Measurements from ENCODE around the gene EIF2B4. TPM values are rescaled to one million over a fixed set of nuclear protein-coding genes. Genes with fewer than 3 reads are reported as not detected.
A peak's percentile ranks its signal among the peaks of the same experiment; 100 is the strongest.

EIF2B4 gene
- total RNA-seq, 1 donor = 19.2 TPM

- peak overlapping the region; percentile 89 for H3K27ac ChIP-seq (ENCODE audit: low read depth, low read length)
- no peaks in the 10 kb centered on the region for H3K9me3 ChIP-seq (ENCODE audit: low read depth, low read length)
- peaks cover 74% of the 10 kb centered on the region for H3K36me3 ChIP-seq (ENCODE audit: insufficient read depth, low read length)
- no peak for DNase-seq (ENCODE audit: insufficient read length, low spot score, missing footprints)
- H4K20me1 ChIP-seq (ENCODE audit: insufficient read depth, low read length) = peaks cover 15% of the 10 kb centered on the region
- peaks cover 49% of the 10 kb centered on the region for H3K79me2 ChIP-seq (ENCODE audit: insufficient read depth, low read length)
- peaks cover 14% of the 10 kb centered on the region for H3K4me1 ChIP-seq (ENCODE audit: insufficient read depth, low read length)
- TF ChIP-seq, protein P1, sequence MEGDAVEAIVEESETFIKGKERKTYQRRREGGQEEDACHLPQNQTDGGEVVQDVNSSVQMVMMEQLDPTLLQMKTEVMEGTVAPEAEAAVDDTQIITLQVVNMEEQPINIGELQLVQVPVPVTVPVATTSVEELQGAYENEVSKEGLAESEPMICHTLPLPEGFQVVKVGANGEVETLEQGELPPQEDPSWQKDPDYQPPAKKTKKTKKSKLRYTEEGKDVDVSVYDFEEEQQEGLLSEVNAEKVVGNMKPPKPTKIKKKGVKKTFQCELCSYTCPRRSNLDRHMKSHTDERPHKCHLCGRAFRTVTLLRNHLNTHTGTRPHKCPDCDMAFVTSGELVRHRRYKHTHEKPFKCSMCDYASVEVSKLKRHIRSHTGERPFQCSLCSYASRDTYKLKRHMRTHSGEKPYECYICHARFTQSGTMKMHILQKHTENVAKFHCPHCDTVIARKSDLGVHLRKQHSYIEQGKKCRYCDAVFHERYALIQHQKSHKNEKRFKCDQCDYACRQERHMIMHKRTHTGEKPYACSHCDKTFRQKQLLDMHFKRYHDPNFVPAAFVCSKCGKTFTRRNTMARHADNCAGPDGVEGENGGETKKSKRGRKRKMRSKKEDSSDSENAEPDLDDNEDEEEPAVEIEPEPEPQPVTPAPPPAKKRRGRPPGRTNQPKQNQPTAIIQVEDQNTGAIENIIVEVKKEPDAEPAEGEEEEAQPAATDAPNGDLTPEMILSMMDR (IDR thresholded peaks at IDR 0.05; ENCODE audit: extremely low read depth, low read depth, low read length) = no peak
- peak overlapping the region; percentile 90 for H3K4me3 ChIP-seq (ENCODE audit: insufficient read depth, low read length)
- no peak overlapping the region for H2AFZ ChIP-seq (ENCODE audit: low read length)
- peak overlapping the region; percentile 99 for H3K4me2 ChIP-seq (ENCODE audit: insufficient read depth, low read length)
- H3K27me3 ChIP-seq (ENCODE audit: insufficient read depth, low read length) = no peaks in the 10 kb centered on the region
Measured at GRCh38 chr2:27379383-27379835, 9.3 kb upstream of the EIF2B4 start.

- H3K4me1 ChIP-seq (ENCODE audit: insufficient read depth, low read length) = peaks cover 14% of the 10 kb centered on the region
- no peaks in the 10 kb centered on the region for H3K9me3 ChIP-seq (ENCODE audit: low read depth, low read length)
- peaks cover 15% of the 10 kb centered on the region for H4K20me1 ChIP-seq (ENCODE audit: insufficient read depth, low read length)
- H3K79me2 ChIP-seq (ENCODE audit: insufficient read depth, low read length) = peaks cover 53% of the 10 kb centered on the region
- peaks cover 76% of the 10 kb centered on the region for H3K36me3 ChIP-seq (ENCODE audit: insufficient read depth, low read length)
- TF ChIP-seq, protein P1 (IDR thresholded peaks at IDR 0.05; ENCODE audit: extremely low read depth, low read depth, low read length) = no peak
- peak; percentile 74 for DNase-seq (ENCODE audit: insufficient read length, low spot score, missing footprints)
- H2AFZ ChIP-seq (ENCODE audit: low read length) = no peak overlapping the region
- H3K4me2 ChIP-seq (ENCODE audit: insufficient read depth, low read length) = peak overlapping the region; percentile 99
- H3K27me3 ChIP-seq (ENCODE audit: insufficient read depth, low read length) = no peaks in the 10 kb centered on the region
- H3K4me3 ChIP-seq (ENCODE audit: insufficient read depth, low read length) = peak overlapping the region; percentile 90
- H3K27ac ChIP-seq (ENCODE audit: low read depth, low read length) = peak overlapping the region; percentile 89
Measured at GRCh38 chr2:27378809-27379290, 8.7 kb upstream of the EIF2B4 start.

DNA sequence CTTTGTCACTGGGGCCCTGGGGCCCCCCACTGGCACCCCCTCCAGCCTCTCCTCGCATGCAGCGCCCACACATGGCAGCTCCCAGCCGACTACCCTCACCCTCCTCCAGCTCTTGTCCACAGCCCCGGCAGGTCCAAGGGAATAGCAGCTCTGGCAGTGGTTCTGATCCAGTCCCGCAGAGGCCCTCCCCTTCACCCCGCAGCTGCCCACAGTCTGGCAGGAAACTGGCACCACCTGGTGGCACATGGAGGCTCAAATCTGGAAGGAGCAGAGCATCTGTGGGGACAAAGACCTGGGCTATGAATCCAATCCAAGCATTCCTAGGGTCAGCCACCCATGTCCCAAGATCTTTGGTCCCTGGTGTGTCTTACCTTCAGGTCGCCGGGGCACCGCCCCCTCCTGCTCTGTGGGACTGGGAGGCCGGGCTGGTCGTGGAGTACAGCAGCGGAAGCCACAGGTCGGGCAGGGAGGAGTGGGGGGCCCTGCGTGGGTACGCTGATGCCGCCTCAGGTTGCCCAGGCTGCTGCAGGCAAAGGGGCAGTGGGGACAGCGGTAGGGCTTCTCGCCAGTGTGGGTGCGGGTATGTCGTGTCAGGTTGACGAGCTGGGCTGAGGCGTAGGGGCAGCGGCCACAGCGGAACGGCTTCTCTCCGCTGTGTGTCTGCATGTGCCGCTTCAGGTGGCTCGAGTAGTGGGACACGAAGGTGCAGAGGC is 8.1 kb upstream of the EIF2B4 start:
- peaks cover 15% of the 10 kb centered on the region for H4K20me1 ChIP-seq (ENCODE audit: insufficient read depth, low read length)
- no peaks in the 10 kb centered on the region for H3K9me3 ChIP-seq (ENCODE audit: low read depth, low read length)
- peaks cover 76% of the 10 kb centered on the region for H3K36me3 ChIP-seq (ENCODE audit: insufficient read depth, low read length)
- peaks cover 59% of the 10 kb centered on the region for H3K79me2 ChIP-seq (ENCODE audit: insufficient read depth, low read length)
- no peaks in the 10 kb centered on the region for H3K27me3 ChIP-seq (ENCODE audit: insufficient read depth, low read length)
- H3K4me2 ChIP-seq (ENCODE audit: insufficient read depth, low read length) = no peak overlapping the region
- peak overlapping the region; percentile 17 for H3K27ac ChIP-seq (ENCODE audit: low read depth, low read length)
- peaks cover 14% of the 10 kb centered on the region for H3K4me1 ChIP-seq (ENCODE audit: insufficient read depth, low read length)
- TF ChIP-seq, protein P1 (IDR thresholded peaks at IDR 0.05; ENCODE audit: extremely low read depth, low read depth, low read length) = peak; percentile 38
- no peak overlapping the region for H3K4me3 ChIP-seq (ENCODE audit: insufficient read depth, low read length)
- DNase-seq (ENCODE audit: insufficient read length, low spot score, missing footprints) = no peak
- H2AFZ ChIP-seq (ENCODE audit: low read length) = no peak overlapping the region

DNA sequence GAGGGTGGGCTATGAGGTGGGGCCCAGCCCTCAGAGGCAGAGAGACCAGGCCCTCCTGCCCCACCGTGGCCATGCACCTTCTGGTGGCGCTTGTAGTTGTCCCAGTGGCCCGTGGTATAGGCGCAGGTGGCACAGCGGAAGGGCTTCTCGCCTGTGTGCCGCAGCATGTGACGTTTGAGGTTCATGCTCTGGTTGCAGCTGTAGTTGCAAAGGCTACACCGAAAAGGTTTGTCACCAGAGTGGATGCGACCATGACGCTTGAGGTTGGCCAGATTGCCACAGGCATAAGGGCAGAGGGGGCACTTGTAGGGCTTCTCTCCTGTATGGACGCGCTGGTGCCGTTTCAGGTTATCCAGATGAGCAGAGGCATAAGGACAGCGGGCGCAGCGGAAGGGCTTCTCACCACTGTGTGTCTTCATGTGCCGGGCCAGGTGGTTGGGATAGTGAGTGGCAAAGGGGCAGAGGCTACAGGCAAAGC is 7.5 kb upstream of the EIF2B4 start:
- no peak overlapping the region for H3K4me2 ChIP-seq (ENCODE audit: insufficient read depth, low read length)
- H2AFZ ChIP-seq (ENCODE audit: low read length) = no peak overlapping the region
- H4K20me1 ChIP-seq (ENCODE audit: insufficient read depth, low read length) = peaks cover 17% of the 10 kb centered on the region
- H3K4me1 ChIP-seq (ENCODE audit: insufficient read depth, low read length) = peaks cover 14% of the 10 kb centered on the region
- TF ChIP-seq, protein P1 (IDR thresholded peaks at IDR 0.05; ENCODE audit: extremely low read depth, low read depth, low read length) = no peak
- H3K36me3 ChIP-seq (ENCODE audit: insufficient read depth, low read length) = peaks cover 79% of the 10 kb centered on the region
- no peak for DNase-seq (ENCODE audit: insufficient read length, low spot score, missing footprints)
- H3K79me2 ChIP-seq (ENCODE audit: insufficient read depth, low read length) = peaks cover 65% of the 10 kb centered on the region
- H3K4me3 ChIP-seq (ENCODE audit: insufficient read depth, low read length) = no peak overlapping the region
- H3K27ac ChIP-seq (ENCODE audit: low read depth, low read length) = peak overlapping the region; percentile 17
- no peaks in the 10 kb centered on the region for H3K9me3 ChIP-seq (ENCODE audit: low read depth, low read length)
- no peaks in the 10 kb centered on the region for H3K27me3 ChIP-seq (ENCODE audit: insufficient read depth, low read length)
